HG03342 (cell line): ENCODE results near the gene JHY.

Experiments used
- ATAC-seq: cut with Tn5 transposase; IDR thresholded peaks from one replicate; pipeline ENCODE4 v1.9.1; 2021; ENCODE audit warnings: mild to moderate bottlenecking, moderate library complexity; ENCODE audit not compliant: unreplicated experiment

Gene JHY

DNA sequence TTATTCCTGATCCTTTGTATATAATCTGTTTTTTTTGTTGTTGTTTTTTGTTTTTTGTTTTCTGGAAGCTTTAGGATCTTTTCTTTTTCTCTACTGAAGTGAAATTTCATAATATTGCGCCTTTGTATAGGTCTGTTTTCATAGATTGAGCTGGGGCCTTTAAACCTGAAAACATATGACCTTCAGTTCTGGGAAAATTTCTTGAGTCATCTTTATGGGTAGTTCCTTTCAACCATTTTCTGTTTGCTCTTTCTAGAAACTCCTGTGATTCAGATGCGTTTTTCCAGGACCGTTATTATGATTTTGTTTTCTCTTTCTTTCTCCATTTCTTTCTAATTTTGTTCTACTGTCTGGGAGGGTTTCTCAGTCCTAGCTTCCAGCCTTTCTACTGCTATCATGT is 55.4 kb downstream of the JHY start:
- ATAC-seq, result no peak

DNA sequence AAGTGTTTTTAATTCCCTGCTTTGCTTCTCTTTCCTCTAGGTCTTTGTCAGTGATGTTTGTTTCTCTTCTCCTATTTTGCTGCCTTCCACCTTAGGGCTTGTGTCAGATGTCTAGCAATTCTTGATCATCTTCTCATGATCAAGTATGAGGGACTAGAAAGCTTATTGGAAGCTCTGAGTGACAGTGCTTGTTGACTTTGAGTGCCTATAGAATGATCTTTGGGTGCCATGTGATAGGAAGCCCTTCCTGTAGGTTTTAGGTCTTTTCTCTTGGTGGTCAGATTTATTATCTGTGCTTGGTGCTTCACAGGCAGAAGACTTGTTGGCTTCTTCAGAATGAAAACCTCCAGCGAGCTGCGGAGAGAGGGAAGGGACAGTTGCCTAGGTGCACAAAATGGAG is 56.0 kb downstream of the JHY start:
- no peak for ATAC-seq

DNA sequence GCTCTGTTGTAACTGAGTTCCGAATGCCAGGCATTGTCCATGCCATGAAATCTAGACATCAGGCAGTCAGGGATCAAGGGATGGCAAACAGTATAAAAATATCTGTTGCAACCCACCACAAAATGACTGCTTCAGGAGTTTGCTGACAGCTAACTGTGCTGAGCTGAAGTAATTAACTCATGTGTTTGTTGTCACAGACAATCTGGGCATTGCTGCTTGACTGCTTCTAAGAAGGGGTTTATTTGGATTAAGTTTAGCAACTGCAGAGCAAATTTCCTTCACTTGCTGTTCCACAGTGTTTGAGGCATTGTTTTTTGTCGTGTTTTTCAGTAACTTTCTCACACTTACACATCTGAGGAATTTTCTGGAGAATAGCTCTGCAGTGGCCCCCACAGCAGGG is 68.7 kb downstream of the JHY start:
- no peak for ATAC-seq

DNA sequence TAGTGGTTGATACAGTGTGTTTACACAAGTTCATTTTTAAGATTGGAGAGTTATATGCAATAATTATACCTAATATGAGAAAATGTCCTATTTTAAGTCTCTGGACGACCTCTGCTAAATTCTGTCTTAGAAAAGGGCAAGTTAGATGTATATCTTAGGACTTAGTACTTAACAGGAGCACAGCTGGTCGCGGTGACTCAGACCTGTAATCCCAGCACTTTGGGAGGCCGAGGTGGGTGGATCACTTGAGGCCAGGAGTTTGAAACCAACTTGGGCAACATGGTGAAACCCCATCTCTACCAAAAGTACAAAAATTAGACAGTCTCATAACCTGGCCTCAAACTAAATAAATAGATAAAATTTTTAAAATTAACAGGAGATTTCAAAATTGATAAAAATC is 71.9 kb downstream of the JHY start:
- ATAC-seq, result no peak

DNA sequence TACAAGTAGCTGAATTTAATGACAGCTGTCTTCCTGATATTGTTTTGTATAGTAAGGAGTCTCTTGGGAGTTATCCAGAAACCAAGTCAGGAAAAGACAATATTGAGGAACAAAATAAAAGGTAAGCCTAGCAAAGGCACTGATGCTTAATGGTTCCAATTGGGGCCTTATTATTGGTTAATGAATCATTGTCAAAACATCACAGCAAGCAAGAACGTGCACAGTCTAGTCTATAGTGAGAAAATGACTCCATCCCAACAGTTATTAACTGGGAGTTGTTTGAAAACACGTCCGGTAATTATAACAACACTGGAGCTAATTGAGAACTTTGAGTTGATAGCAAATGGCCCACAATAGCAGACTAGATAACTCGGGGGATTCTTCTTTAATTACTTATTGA is 81.4 kb downstream of the JHY start:
- ATAC-seq, result no peak

DNA sequence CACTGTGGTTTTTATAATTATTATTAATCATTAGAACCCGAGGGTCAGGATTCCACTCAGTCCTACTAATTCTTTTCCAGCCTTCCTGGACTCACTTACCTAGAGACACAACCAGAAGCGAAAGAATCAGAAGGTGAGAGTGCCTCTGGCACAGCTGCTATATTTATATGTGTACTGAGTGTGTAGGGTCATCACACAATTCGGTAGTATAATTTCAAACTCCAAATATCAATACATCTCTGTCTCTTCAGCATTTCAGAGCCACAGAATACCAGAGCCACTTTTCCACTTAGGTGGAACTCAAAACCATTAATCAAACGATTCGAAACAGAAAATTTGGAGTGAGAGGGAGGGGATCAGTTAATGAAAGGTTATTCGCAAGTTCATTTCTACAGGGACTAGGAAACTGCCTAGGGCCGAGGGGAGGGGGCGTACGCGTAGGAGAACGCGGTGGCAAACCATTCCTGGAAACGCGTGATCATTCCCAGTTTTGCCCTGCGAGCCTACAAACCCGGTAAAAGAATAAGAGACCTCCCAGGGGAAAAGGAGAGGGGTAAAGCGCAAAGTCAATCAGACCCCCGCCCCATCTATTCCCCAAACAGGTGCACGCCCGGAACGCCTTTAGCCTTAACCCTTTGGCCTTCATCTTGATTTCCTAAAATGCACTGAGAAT is 93.6 kb downstream of the JHY start:
- no peak for ATAC-seq

DNA sequence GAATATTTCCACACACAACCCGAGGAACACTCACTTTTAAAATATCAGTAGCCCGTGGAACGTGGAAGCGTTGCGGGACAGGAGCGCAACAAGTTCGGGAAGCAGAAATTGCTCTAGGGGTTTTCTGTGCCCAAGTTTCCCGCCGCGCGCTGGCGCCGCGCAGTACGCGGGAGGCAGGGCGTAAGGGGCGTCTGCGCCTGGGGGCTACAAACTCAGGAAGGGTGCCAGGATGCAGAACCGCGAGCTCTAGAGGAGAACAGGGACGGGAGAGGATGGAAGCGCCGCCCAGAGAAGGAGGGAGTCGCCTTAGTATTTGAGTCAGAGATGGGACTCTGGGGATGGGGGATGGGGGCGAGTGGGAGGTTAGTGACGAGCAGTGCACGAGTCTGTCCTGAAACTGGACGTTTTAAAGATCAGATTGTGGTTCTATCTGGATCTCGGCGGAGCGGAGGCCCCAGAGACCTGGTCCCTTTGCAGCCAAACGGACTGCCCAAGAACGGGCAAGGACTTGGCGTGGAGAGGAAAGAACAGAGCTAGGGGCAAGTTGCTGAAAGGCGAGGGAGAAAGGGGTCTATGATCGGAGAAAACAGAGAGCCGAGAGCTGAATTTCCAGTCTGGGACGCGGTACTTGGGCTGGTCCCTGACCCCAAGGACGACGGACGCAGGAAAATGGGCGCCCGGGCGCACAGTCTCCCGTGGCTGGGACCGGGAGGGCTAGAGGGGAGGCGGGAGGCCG is 94.3 kb downstream of the JHY start:
- no peak for ATAC-seq

DNA sequence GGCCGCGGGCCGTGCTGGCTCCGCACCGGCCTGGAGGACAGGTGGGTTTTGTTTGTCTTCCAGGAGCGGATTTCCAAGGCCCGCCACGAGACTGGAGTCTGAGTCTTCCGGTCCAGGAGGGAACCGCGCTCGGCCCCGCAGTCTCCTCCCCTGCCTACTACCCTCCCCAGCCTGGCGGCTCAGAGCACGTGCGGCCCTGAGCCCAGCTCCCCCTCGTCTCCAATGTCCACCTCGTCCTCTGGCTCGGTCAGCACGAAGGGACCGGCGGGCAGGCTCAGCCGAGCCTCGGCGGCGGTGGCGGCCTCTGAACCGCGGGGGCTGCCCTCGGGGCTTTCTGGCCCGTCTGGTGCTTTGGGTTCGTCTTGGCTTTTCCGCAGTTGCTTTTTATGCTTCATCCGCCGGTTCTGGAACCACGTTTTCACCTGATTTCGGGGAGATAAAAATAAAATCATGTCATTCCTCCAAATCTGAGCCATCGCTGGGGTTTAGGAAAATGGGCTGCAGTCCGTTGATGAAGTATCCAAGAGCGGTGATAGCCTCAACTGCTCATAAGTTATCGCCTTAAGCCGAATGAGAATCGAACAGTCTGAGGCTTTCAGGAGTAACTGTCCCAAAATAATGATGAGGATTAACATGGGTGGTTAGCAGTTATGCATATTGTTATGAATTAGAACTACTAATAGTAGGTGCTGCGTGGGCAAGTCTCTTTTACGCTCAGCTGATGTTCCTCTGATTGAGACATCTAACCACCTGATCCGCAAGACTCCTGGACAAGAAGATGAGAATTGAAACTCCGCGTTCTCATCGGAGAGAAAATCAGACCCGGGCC is 95.1 kb downstream of the JHY start:
- no peak for ATAC-seq

DNA sequence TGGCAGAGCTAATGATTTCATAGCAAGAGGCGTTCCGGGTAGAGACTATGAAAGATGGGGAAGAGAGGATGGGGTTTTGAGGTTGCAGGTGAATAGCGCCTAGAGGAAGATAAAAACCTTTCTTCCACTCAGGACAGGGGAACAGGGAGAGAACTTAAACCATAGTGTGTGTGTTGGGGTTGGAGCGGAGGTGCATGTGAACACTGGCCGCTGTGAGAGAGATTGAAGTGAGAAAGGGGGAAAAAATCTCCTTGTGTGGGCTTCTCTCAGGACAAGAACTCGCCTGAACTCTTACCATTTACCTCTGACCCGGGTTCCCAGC is 95.7 kb downstream of the JHY start:
- ATAC-seq, result no peak

DNA sequence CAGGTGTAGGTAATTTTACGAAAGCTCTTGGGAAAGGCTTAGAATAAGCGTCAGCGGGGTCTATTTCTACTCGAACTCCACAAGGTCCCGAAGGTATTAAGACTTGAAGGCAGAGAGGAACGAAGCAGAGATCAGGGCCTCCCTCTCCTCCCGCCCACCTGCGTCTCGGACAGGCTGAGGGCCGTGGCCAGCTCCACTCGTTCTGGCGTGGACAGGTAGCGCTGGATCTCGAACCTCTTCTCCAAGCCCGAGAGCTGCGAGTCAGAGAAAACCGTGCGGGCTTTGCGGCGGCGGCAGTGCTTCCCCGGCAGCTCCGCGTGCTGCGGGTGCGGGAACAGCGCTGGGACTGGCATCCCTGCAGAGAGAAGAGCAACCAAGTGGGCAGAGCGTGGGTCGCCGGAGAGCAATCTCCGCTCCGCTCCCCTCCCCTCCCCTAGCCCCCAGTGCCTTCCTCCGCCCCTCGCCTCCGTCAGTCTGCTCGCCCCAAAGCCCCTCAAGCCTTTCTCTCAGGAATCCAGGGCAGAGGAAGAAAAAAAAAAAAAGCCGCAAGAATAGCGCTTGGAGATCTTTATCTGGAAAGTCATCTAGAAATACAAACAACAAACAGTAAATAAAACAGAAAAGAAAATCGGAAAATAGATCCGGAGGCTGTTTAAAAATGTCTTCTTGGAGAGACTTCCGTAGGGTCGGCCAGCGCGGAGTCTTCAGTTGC is 96.7 kb downstream of the JHY start:
- ATAC-seq, result no peak

DNA sequence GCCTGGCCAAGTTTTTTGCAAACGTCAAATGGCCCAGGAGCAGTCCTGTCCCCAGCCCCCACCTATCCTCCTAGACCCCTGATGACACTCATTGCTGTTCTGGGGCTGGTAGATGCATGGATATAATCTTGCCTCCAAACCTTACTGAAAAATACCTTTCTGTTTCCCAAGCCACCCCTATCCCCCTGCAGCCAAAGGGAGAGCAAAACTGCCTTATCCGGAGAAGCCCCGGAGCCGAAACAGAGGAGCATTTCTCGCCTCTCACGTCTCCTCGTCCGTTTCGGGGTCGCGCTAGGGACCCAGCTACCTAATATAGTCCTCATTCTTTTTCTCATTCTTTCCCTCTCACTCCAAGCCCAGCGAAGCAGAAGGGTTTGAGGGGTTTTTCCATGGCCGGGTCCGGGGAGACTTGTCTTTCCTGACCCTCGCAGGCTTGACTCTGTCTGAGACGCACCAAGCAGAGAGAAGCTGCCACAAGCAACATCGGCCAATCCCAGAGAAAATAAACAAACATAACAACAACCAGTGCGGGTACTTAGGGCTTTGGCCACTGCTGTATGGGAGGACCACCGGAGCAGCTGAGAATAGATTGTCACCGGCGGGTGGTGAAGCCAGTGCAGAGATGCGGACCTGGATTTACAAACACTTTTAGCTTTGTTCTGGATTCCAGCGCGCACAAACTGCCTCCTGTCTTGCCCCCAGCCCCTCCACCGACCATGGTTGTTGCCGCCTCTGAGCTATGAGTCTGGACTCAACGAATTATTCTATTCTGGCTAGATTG is 97.4 kb downstream of the JHY start:
- ATAC-seq, result no peak

DNA sequence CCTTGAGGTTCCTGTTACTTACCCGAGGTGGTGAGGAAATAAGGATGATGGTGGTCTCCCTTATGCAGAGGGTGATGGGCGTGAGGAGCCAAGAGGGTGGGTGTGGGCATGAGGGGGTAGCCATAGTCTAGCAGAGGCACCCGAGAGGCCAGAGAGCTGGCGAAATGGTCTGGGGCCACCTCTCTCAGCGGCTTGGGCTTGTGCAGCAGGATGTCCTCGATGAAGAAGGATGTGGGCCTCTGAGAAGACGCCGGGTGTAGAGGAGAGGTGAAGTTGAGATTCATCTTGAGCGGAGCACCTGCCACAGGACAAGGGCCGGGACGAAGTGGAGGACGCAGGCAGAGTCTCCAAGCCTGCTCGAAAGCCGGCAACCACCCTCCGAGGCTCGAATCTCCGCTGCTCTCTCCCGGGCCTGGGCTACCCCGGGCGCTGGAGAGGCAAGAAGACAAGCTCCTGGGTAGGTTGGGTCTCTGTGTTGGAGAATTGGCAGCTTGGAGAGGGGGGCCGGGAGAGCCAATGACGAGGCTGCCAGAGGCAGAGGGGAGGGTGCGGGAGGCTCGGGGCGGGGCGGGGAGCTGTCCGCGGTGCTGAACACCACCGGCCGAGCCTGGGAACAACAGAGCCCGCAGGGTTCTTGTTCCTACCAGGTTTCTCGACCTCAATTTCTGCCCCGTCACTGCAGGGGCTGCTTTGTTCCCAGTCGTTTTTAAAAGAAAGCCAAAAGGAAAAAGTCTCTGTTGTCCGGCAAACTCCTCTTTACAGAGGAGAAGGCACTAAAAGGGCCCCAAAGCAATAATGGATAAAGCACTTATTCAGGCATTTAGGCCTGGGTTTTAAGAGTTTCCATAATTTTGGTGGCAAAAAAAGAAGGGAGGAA is 99.1 kb downstream of the JHY start, which contains the start of gene BSX:
BSX (minus strand) TSS at position 447 of the 877 bp plus-strand sequence; CDS start at position 284, 163 bp downstream.
- ATAC-seq, result no peak

DNA sequence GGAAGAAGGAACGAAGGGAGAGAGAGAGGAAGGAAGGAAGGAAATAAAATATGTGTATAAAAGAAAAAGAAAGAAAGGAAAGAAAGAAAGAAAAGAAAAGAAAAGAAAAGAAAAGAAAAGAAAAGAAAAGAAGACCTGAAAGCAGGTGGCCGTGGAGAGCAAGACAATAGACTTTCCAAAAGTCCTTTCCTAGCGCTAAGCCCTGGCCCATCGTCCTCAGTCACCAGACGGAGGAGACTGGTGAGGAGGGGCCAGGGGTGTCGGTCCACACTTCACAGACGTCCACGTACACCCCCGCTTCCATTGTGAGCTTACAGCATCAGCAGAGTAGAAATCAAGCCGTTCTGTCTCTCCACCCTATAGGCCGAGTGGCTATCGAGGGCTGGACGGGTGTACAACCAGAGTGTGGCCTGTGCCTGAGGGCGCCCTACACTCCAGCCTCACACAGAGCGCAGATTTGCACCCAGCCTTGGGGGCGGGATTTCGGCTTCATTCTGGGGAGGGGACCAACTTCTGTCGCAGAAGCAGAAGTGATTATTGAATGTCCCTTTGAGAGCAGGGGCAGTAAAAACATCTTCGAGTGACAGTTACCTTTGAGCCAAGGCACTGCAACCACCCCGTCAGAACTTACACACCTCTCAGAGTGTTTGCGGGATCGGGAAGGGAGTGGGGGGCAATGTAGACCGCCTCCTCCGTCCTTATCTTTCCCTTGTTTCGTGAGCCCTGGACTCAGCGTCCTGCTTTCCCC is 101.1 kb downstream of the JHY start:
- ATAC-seq, result no peak

DNA sequence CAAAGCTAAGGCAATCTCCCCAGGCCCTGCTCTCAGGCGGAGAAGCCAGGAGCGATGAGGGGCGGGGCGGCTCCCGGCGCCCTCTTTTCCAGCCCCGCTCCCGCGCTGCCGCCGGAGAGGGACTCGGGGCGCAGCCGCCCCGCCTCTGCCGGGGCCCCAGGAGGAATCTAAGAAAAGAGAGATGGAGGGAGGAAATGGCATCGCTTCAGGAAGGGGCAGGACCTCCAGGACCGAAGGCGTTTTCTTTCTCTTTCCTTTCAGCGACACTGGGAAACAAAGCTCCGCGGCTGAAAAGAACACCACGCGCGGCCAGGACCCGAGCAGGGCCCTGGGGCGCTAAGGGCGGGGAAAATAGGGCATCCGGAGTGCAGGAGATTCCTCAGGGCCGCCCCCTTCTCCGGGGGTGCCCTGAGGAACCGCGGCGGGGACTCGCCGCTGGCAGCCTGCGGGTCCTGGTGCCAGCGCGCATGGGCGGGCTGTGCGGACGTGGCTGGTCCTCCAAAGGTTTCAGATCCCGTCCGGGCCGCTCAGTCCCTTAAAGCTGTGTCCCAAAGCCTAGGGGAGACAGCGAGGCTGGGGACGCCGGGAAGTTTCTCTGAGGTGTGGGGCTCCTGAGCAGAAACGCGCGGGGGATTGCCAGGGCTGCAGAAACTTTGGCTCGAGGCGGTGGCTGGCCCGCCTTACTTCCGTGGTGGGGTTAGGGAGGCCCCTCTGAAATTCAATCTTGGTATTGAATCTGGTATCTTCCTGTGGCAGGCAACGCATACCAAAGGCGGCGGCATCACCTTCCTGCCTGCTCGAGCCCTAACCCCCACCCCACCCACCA is 101.8 kb downstream of the JHY start:
- ATAC-seq, result no peak

DNA sequence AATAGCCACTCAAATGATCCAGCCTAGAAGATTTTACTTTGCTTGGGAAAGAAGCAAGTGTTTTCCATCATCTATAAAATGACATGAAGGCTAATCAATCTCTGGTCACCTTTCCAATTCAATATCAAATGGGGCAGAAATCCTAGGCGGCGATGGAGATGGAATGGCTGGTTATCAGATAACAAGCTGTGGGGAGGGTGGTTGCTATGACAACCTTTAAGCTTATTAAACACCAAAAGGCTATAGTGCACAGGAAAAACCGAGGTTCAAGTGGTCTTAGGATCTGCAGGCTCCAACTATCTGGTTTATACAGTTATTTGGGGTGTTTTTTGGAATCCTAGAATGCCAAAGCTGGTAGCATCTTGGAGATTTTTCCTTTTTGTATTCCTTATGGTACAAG is 113.0 kb downstream of the JHY start:
- no peak for ATAC-seq

DNA sequence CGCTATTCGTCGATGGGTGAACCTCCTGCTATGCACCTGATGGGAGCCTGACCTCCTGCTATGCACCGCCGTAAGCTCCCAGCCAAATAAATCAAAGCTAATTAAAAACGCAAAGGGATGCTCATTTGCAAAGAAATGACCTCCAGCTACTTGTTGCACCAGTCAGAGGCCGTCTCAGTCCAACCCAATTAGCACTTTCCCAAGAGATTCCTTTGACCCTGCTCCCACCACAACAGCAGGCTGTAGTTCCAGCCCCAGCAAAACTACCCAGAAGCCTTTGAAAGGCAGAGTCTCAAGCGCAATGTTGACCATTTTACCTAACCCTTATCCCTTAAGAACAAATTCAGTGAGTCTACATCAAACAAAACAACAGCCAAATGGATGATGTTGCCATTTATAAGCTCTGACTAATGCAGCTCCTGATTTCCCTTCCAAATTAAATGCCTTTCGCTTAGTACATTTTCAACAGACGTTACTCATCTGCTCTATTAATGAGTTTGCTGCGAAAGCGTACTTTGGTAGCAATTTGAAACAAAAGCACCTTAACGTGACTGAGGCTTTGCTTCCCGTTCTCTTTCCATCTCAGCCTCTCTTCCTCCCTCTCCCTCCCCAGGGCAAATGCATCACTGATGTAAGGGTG is 116.3 kb downstream of the JHY start:
- ATAC-seq, result no peak

DNA sequence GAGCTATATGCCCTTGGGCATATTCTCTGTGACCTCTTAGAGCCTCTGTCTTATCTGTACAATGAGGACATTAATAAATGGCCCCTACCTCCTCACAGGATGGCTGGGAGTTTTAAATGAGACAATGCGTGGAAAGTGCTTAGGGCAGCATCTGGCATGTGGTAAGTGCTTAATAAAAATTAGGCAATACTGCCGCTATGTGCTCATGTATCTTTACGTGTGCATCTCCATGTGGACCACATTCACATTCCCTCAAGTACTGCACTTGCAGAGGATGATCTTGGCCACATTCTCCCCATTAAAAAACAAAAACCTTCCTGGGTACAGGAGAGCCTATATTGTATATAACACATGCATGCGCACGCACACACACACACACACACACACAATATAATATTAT is 118.2 kb downstream of the JHY start:
- ATAC-seq, result no peak
